H1 (cell line): ENCODE results near the gene BMX. TPM values are rescaled to one million over a fixed set of nuclear protein-coding genes. Genes with fewer than 3 reads are reported as not detected.

Source experiments
- CEBPB ChIP-seq: IDR thresholded peaks from 2 replicates; pipeline ENCODE4 v1.6.1; 2012; ENCODE audit warnings: low read depth, low read length
- CHD2 ChIP-seq: IDR thresholded peaks from 2 replicates; pipeline ENCODE4 v1.6.1; 2012; ENCODE audit warnings: low read length, improper control_type of control experiment
- RXRA ChIP-seq: IDR thresholded peaks from 2 replicates; pipeline ENCODE4 v1.6.1; 2011; ENCODE audit warnings: low read depth, mild to moderate bottlenecking, low read length, moderate library complexity; ENCODE audit not compliant: insufficient read depth
- TBP ChIP-seq: IDR thresholded peaks from 2 replicates; pipeline ENCODE4 v1.6.1; 2011; ENCODE audit warnings: low read depth, low read length, improper control_type of control experiment
- TEAD4 ChIP-seq: IDR thresholded peaks from 2 replicates; pipeline ENCODE4 v1.6.1; 2012; ENCODE audit warnings: low read depth, low read length, inconsistent platforms, mixed read lengths
- ZNF274 ChIP-seq: IDR thresholded peaks from 2 replicates; pipeline ENCODE4 v1.7.0; 2012; ENCODE audit warnings: low read length, borderline replicate concordance; ENCODE audit errors: extremely low read depth
- polyA plus RNA-seq, 7 experiments: library from polyadenylated mRNA; depleted of rRNA in 3 of 7; stranded (reverse) in 5 of 7; unstranded in 2 of 7; fragments of >200 nt in 5 of 7; fragments of 200-250 nt in 2 of 7; gene quantifications; 1 replicate in 5 of 7; 2 replicates in 1 of 7; 4 replicates in 1 of 7; pipeline versions ENCODE4 v1.2.1 to v1.2.3, GENCODE V29; 2011 to 2013; ENCODE audit warnings: missing spikeins in 2 of 7, mixed read lengths in 2 of 7
- total RNA-seq: library from RNA; stranded (reverse); fragmentation: NEBNext Ultra II Directional; extraction: Animal tissue kit (Norgen Biotek cat#: 25700); gene quantifications from 2 replicates; pipeline ENCODE4 v1.2.1, GENCODE V29; 2021

Gene BMX
- total and polyA plus RNA-seq, 2 of the 8 experiments (the other 6 are each of a cell fraction or from before 2014, with no cell fraction given): not detected

GRCh38 chrX:15547356-15547755, 46.7 kb downstream of the BMX start (continued):
- TF ChIP-seq ZNF274: no peak
- TF ChIP-seq TEAD4: no peak
- no peak for TF ChIP-seq CEBPB
- no peak for TF ChIP-seq RXRA
- no peak for TF ChIP-seq TBP
- no peak for TF ChIP-seq CHD2
